Coronary artery (tissue), 2 donors: ENCODE measurements around the gene LOXL4.

Experiments
- DNase-seq: peaks from one replicate; pipeline ENCODE4 v3.0.0-alpha.2; 2017; ENCODE audit warnings: low spot score
- H3K27ac ChIP-seq, 2 donors: fragments of 200-600 bp; sonication (generic); one replicate each; pipeline ENCODE4 v1.5.1; 2016 to 2019
- H3K4me3 ChIP-seq: fragments of 200-600 bp; sonication (generic); 2 replicates; pipeline ENCODE4 v1.5.1; 2016; ENCODE audit warnings: mild to moderate bottlenecking, moderate library complexity
- CTCF ChIP-seq: fragments of 200-600 bp; sonication (generic); IDR thresholded peaks from one replicate; pipeline ENCODE4 v1.5.1; 2019; ENCODE audit warnings: antibody characterized with exemption

Gene LOXL4

DNA sequence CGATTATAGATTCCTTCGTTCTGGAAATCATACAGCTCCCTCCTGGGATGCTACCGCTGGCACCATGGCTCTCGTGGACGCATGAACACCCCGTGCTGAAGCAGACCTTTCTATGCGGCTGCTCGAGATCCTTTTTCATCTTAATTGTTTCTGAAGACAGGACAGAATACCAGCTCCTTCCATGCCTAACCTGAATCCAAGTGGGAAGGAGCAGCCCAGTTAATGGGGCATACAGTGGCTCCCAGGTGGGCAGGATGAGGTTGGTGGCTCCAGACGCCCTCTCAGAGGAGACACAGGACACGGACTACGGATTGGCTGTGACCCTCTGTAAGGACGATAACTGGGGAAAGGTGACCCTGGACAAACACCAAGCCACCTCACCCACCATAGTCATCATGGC lies 18.4 kb upstream of the LOXL4 start:
- no peak for TF ChIP-seq CTCF
- Histone ChIP-seq H3K4me3 (no peak overlapping the region), H3K27ac (no peak overlapping the region)
- no peak for DNase-seq

DNA sequence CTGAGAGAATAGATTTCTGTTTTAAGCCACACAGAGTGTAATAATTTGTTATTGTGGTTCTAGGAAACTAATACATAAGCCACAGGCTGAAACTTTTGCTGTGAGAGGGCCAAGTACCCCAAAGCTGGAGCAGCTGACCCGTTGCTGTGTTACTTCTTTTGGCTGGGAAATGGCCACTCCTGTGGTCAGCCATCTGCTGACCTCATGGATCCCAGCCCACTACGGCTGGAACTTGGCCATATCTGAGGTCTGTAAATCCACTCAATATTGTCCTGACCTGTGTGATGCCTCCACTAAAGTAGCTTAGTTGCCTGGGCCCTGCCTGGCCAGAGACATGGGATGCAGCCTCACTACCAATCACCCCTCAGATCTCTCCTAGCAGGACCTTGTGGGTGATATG lies 17.4 kb upstream of the LOXL4 start:
- DNase-seq, result no peak
- TF ChIP-seq CTCF, result no peak
- Histone ChIP-seq H3K4me3 (no peak overlapping the region), H3K27ac (no peak overlapping the region)

- TF ChIP-seq CTCF, result no peak
- DNase-seq, result no peak
- Histone ChIP-seq H3K27ac (no peak overlapping the region), H3K4me3 (no peak overlapping the region)
These were observed 8.3 kb upstream of the LOXL4 start for GRCh38 chr10:98276311-98276710.

- Histone ChIP-seq H3K27ac (no peak overlapping the region), H3K4me3 (no peak overlapping the region)
- DNase-seq, result no peak
- no peak for TF ChIP-seq CTCF
These were observed 6.6 kb upstream of the LOXL4 start for GRCh38 chr10:98274562-98274961.

DNA sequence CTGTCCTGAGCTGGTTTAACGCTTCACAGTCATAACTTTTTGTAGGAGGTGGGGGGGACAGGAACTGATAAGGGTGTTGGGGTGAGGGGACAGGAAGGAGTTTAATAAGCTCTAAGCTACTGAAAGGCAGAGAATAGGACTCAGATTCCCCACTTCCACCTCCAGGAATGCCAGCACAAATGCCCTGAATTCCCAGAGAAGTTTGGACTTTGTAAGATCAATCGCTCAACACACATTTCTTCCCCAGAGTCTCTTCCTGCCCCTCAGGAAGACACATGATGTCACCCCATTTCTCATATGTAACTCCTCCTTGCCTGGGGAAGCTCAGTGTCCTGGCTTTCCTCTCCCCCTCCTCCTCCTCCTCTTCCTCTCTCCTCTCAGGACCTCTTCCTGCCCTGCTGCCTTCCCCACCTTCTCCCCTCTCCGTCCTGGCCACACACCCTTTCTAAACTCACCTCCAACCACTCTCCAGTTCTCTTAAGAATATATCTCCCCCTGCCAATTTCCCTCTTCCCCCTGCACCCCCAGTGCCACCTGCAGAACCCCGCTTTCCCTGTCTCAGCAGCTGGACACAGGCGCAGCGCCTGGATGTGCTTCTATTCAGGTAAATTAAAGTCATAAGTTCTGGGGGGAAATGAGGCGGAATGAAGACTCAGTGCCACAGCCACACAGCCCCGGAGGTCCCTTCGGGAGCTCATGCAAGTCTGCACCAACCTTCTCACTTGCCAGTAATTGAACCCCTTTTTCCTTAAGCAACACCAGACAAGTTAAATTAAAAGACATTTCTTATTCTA lies 5.3 kb upstream of the LOXL4 start:
- H3K27ac ChIP-seq, result no peak overlapping the region
- no peak for TF ChIP-seq CTCF
- no peak overlapping the region for H3K4me3 ChIP-seq
- no peak for DNase-seq

DNA sequence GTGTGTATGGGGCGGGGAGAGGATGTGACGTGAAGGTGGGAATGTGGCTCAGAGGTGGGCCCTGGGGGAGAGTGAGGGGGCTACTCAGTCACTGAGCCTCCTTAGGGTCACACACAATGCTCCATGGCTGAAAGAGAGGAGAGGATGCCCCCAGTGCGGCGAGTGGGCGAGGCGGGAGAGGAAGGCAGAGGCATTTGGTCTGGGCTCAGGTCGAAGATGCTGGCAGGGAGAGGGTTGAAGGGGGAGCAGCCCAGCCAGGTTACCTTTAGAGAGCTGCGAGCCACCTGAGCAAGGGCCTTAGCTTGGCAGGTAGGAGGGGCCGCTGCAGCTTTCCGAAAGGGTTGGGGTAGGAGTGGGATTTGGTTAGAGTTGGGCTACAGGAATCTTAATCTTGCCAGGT lies 4.7 kb upstream of the LOXL4 start:
- no peak for TF ChIP-seq CTCF
- Histone ChIP-seq H3K27ac (no peak overlapping the region), H3K4me3 (no peak overlapping the region)
- DNase-seq, result no peak

DNA sequence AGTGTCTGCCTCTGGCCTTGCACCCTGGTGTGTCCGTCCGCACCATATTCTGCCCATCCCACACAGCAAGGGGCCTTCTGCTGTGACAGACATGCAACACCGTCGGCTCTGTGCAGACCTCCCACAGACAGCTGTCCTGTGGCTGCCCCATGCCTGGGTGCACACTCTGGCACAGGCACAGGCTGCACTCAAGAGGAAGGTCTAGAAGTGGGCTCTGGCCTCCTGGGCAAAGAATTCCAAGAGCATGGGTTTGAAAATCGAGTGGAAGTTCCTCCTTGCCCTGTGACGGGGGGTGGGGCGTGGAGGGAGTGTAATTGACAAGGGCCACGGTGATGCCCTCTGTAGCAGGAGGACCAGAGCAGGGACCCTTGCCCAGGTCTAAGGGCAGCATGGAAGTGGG lies 4.3 kb upstream of the LOXL4 start:
- H3K4me3 ChIP-seq, result no peak overlapping the region
- TF ChIP-seq CTCF, result no peak
- DNase-seq, result no peak
- no peak overlapping the region for H3K27ac ChIP-seq
